Neuron (in vitro differentiated cells): ENCODE measurements around the gene CHI3L1.

Experiments used
- H2AFZ ChIP-seq: one replicate; pipeline ENCODE4 v1.6.1; 2013; ENCODE audit warnings: low read depth, mild to moderate bottlenecking, inconsistent platforms, low read length, moderate library complexity
- H3K27me3 ChIP-seq: one replicate; pipeline ENCODE4 v1.6.1; 2013; ENCODE audit warnings: low read length; ENCODE audit not compliant: insufficient read depth
- H3K36me3 ChIP-seq: one replicate; pipeline ENCODE4 v1.6.1; 2013; ENCODE audit warnings: low read length; ENCODE audit not compliant: insufficient read depth
- H3K4me1 ChIP-seq: one replicate; pipeline ENCODE4 v1.6.1; 2013; ENCODE audit warnings: low read length; ENCODE audit not compliant: insufficient read depth
- H3K4me3 ChIP-seq: 2 replicates; pipeline ENCODE4 v1.5.1; 2013; ENCODE audit warnings: mild to moderate bottlenecking, low read length, moderate library complexity
- H3K9me3 ChIP-seq: one replicate; pipeline ENCODE4 v1.6.1; 2013; ENCODE audit warnings: low read length

CHI3L1 gene

DNA sequence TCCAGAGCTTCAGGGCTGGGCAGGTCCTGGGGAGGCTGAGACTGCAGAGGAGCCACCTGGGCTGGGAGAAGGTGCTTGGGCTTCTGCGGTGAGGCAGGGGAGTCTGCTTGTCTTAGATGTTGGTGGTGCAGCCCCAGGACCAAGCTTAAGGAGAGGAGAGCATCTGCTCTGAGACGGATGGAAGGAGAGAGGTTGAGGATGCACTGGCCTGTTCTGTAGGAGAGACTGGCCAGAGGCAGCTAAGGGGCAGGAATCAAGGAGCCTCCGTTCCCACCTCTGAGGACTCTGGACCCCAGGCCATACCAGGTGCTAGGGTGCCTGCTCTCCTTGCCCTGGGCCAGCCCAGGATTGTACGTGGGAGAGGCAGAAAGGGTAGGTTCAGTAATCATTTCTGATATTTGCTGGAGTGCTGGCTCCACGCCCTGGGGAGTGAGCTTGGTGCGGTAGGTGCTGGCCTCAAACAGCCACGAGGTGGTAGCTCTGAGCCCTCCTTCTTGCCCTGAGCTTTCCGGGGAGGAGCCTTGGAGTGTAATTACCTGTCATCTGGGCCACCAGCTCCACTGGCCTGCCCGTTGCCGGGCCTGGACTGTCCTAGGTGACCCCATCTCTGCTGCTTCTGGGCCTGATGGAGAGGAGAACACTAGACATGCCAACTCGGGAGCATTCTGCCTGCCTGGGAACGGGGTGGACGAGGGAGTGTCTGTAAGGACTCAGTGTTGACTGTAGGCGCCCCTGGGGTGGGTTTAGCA, 20.1 kb downstream of the CHI3L1 start:
- Histone ChIP-seq H3K27me3 (no peaks in the 10 kb centered on the region), H2AFZ (no peak overlapping the region), H3K4me3 (no peak overlapping the region), H3K9me3 (peaks cover 4% of the 10 kb centered on the region), H3K36me3 (no peaks in the 10 kb centered on the region), H3K4me1 (no peaks in the 10 kb centered on the region)

DNA sequence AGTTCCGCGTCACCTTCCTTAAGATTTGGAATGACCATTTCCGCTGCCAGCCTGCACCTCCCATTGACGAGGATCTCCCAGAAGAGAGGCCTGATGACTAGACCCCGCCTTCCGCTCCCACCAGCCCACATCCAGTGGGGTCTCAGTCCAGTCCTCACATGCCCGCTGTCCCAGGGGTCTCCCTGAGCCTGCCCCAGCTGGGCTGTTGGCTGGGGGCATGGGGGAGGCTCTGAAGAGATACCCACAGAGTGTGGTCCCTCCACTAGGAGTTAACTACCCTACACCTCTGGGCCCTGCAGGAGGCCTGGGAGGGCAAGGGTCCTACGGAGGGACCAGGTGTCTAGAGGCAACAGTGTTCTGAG, 20.7 kb downstream of the CHI3L1 start:
- H3K9me3 ChIP-seq, result peaks cover 4% of the 10 kb centered on the region
- H3K4me1 ChIP-seq, result no peaks in the 10 kb centered on the region
- H3K4me3 ChIP-seq, result no peak overlapping the region
- H3K36me3 ChIP-seq, result no peaks in the 10 kb centered on the region
- no peaks in the 10 kb centered on the region for H3K27me3 ChIP-seq
- H2AFZ ChIP-seq, result no peak overlapping the region

DNA sequence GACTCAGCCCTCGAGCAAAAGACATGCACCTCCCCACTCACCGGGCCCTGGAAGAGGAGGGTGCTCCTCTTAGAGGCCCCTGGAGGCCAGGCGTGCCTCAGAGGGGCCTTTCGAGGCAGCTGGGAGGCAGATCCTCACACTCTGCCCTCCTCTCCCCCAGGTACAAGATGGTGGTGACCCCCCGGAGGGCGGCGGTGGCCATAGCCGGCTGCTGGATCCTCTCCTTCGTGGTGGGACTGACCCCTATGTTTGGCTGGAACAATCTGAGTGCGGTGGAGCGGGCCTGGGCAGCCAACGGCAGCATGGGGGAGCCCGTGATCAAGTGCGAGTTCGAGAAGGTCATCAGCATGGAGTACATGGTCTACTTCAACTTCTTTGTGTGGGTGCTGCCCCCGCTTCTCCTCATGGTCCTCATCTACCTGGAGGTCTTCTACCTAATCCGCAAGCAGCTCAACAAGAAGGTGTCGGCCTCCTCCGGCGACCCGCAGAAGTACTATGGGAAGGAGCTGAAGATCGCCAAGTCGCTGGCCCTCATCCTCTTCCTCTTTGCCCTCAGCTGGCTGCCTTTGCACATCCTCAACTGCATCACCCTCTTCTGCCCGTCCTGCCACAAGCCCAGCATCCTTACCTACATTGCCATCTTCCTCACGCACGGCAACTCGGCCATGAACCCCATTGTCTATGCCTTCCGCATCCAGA, 21.3 kb downstream of the CHI3L1 start:
- no peak overlapping the region for H3K4me3 ChIP-seq
- peaks cover 4% of the 10 kb centered on the region for H3K9me3 ChIP-seq
- no peaks in the 10 kb centered on the region for H3K36me3 ChIP-seq
- no peak overlapping the region for H2AFZ ChIP-seq
- H3K4me1 ChIP-seq, result no peaks in the 10 kb centered on the region
- no peaks in the 10 kb centered on the region for H3K27me3 ChIP-seq

DNA sequence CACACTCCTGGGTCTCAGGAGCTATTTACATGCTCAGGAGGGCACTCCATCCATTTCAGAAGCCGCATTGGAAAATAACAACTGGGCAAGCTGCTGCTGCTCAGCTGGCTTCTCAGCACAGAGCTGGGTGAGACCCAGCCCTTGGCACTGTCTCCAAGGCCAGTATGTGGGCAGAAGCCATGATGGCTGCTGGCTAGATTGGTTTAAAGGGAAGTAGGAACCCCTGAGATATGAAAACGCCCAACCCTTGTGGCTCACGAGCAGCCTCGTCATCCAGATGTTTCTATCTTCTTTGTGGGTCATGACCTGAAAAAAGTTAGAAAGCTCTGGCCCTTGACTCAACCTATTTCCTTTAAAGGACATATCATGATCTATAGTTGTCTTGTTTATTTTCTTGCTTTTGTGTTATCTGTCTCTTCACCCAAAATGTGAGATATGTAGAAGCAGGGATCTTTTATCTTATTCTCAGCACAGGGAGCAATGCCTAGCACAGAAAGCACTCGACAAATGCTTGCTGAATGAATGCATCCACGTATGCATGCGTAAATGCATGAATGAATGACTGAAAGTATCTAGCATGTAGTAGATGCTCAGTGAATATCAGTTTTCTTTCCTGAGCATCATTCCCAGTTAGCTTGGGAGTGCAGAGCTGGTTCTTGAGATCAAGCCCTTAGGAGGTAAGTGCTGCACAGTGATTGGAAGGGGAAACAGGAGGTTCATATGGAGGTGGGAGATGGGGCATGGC, 22.4 kb downstream of the CHI3L1 start:
- Histone ChIP-seq H2AFZ (no peak overlapping the region), H3K9me3 (peaks cover 4% of the 10 kb centered on the region), H3K4me3 (no peak overlapping the region), H3K27me3 (no peaks in the 10 kb centered on the region), H3K4me1 (no peaks in the 10 kb centered on the region), H3K36me3 (no peaks in the 10 kb centered on the region)

DNA sequence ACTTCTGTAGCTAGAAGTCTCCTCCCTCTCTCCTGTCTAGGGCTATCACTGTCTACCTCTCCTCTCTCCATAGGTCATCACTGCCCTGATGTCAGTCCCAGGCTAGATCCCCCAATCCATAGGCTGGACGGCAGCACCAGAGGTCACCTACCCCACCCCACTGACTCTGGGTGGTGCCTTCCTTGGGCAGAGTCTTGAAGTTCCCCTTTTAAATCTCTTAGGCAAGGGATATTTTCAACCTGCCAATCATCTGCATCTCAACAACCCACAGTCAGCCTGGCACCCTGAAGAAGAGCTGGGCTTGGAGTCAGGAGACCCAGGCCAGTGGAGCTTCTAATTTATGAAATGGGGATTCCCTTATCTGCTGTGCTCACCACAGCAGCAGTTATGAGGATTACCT, 24.1 kb downstream of the CHI3L1 start:
- H3K4me3 ChIP-seq, result no peak overlapping the region
- peaks cover 4% of the 10 kb centered on the region for H3K9me3 ChIP-seq
- H3K4me1 ChIP-seq, result no peaks in the 10 kb centered on the region
- H3K36me3 ChIP-seq, result no peaks in the 10 kb centered on the region
- H2AFZ ChIP-seq, result no peak overlapping the region
- H3K27me3 ChIP-seq, result no peaks in the 10 kb centered on the region

- Histone ChIP-seq H3K27me3 (no peaks in the 10 kb centered on the region), H3K9me3 (peaks cover 4% of the 10 kb centered on the region), H3K4me3 (no peak overlapping the region), H2AFZ (no peak overlapping the region), H3K4me1 (no peaks in the 10 kb centered on the region), H3K36me3 (no peaks in the 10 kb centered on the region)
Measured at GRCh38 chr1:203161703-203162102, 24.8 kb downstream of the CHI3L1 start.

DNA sequence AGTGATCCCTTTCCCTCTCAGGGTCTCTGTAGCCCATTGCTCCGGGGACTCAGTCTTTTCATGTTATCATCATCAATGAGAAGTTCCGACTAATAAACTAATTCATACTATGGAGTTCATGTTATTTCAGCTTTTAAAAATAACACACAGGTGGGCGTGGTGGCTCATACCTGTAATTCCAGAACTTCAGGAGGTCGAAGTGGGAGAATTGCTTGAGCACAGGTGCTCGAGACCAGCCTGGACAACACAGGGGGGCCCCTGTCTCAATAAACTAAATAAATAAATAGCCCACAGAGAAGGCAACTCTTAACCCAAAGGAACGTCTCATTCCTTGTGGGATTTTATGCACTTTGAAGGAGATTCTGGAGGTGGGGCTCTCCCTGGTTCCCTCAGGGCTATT, 25.3 kb downstream of the CHI3L1 start:
- Histone ChIP-seq H3K4me3 (no peak overlapping the region), H3K27me3 (no peaks in the 10 kb centered on the region), H3K4me1 (no peaks in the 10 kb centered on the region), H3K36me3 (no peaks in the 10 kb centered on the region), H3K9me3 (peaks cover 3% of the 10 kb centered on the region), H2AFZ (no peak overlapping the region)

GRCh38 chr1:203159844-203160243, 26.7 kb downstream of the CHI3L1 start:
- Histone ChIP-seq H3K4me1 (no peaks in the 10 kb centered on the region), H3K27me3 (no peaks in the 10 kb centered on the region), H2AFZ (no peak overlapping the region), H3K36me3 (no peaks in the 10 kb centered on the region), H3K9me3 (no peaks in the 10 kb centered on the region), H3K4me3 (no peak overlapping the region)

- Histone ChIP-seq H3K4me3 (no peak overlapping the region), H3K9me3 (no peaks in the 10 kb centered on the region), H3K4me1 (no peaks in the 10 kb centered on the region), H3K36me3 (no peaks in the 10 kb centered on the region), H2AFZ (no peak overlapping the region), H3K27me3 (no peaks in the 10 kb centered on the region)
Measured at GRCh38 chr1:203158960-203159665, 27.4 kb downstream of the CHI3L1 start.

DNA sequence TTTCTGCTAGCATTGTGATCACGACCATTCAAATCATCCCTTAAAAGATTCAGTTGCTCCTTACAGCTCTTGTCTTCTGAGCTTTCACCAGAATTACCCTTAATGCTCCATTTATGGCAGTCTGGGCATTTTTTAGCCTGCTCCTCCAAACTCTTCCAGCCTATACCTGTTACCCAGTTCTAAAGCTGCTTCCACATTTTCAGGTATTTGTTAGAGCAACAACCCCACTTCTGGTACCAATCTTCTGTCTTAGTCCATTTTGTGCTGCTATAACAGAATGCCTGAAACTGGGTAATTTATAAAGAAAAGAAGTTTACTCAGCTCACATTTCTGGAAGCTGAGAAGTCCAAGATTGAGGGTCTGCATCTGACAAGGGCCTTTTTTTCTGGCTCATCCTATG, 28.1 kb downstream of the CHI3L1 start:
- Histone ChIP-seq H3K36me3 (no peaks in the 10 kb centered on the region), H3K4me1 (peaks cover 3% of the 10 kb centered on the region), H3K27me3 (no peaks in the 10 kb centered on the region), H3K9me3 (no peaks in the 10 kb centered on the region), H2AFZ (no peak overlapping the region), H3K4me3 (no peak overlapping the region)

GRCh38 chr1:203156280-203156679, 30.2 kb downstream of the CHI3L1 start:
- H3K4me1 ChIP-seq, result peaks cover 19% of the 10 kb centered on the region
- H3K9me3 ChIP-seq, result no peaks in the 10 kb centered on the region
- H2AFZ ChIP-seq, result no peak overlapping the region
- H3K4me3 ChIP-seq, result no peak overlapping the region
- no peaks in the 10 kb centered on the region for H3K36me3 ChIP-seq
- no peaks in the 10 kb centered on the region for H3K27me3 ChIP-seq

- Histone ChIP-seq H3K27me3 (no peaks in the 10 kb centered on the region), H3K9me3 (no peaks in the 10 kb centered on the region), H3K4me3 (no peak overlapping the region), H3K36me3 (no peaks in the 10 kb centered on the region), H3K4me1 (peaks cover 19% of the 10 kb centered on the region), H2AFZ (no peak overlapping the region)
Measured at GRCh38 chr1:203153989-203154821, 32.3 kb downstream of the CHI3L1 start.
